Naive thymus-derived CD4-positive, alpha-beta T cell (primary cell): ENCODE measurements around the gene SLC13A5. TPM values are rescaled to one million over a fixed set of nuclear protein-coding genes. Genes with fewer than 3 reads are reported as not detected.

Experiments used
- ATAC-seq: fragments of 150-1000 bp; cut with Tn5 transposase; 2 replicates; pipeline ENCODE4 v1.10.0; 2021; ENCODE audit warnings: mild to moderate bottlenecking, moderate library complexity
- CTCF ChIA-PET: fragments of 350-600 bp; sonication (Branson Sonifier 250); formaldehyde crosslinking; loops from one replicate; lab custom pipeline; 2021; ENCODE audit warnings: antibody characterized with exemption; lab: Charles Lee
- POLR2A ChIA-PET: fragments of 350-600 bp; sonication (Branson Sonifier 250); formaldehyde crosslinking; loops from one replicate; lab custom pipeline; 2021; ENCODE audit warnings: antibody characterized with exemption, inconsistent platforms; lab: Charles Lee
- DNase-seq, 9 donors: peaks; one replicate each; pipeline versions ENCODE4 v3.0.0 to v3.0.0-alpha.2; 2020 to 2022; ENCODE audit warnings: mixed read lengths in 1 of 9
- H3K27ac ChIP-seq: one replicate; pipeline ENCODE4 v1.7.0; 2013; ENCODE audit warnings: mild to moderate bottlenecking, low read depth, low read length, moderate library complexity
- H3K27me3 ChIP-seq, 2 donors: one replicate each; pipeline ENCODE4 v1.7.0; 2013; ENCODE audit warnings: low read length in 2 of 2, mild to moderate bottlenecking in 2 of 2, moderate library complexity in 2 of 2; ENCODE audit not compliant: control insufficient read depth in 2 of 2, insufficient read depth in 2 of 2
- H3K36me3 ChIP-seq, 3 experiments: 1 replicate in 2 of 3; 2 replicates in 1 of 3; pipeline ENCODE4 v1.7.0; 2013; ENCODE audit warnings: low read length in 3 of 3, mild to moderate bottlenecking in 3 of 3, moderate library complexity in 1 of 3; ENCODE audit not compliant: insufficient read depth in 3 of 3, control insufficient read depth in 2 of 3
- H3K4me1 ChIP-seq, 2 donors: one replicate each; pipeline ENCODE4 v1.7.0; 2013; ENCODE audit warnings: low read length in 2 of 2, mild to moderate bottlenecking in 2 of 2, moderate library complexity in 1 of 2; ENCODE audit not compliant: control insufficient read depth in 2 of 2, insufficient read depth in 2 of 2
- H3K4me3 ChIP-seq: 2 replicates; pipeline ENCODE4 v1.7.0; 2013; ENCODE audit warnings: mild to moderate bottlenecking, low read length
- H3K9me3 ChIP-seq, 3 experiments: 1 replicate in 2 of 3; 2 replicates in 1 of 3; pipeline ENCODE4 v1.7.0; 2013; ENCODE audit warnings: low read length in 3 of 3; ENCODE audit not compliant: control insufficient read depth in 2 of 3
- H3K27ac Mint-ChIP-seq, 9 donors: one replicate each; pipeline ENCODE4 v1.8.0; 2020 to 2022; ENCODE audit warnings: mixed read lengths in 9 of 9, mild to moderate bottlenecking in 8 of 9, moderate library complexity in 5 of 9, inconsistent platforms in 2 of 9
- H3K27me3 Mint-ChIP-seq, 5 donors: one replicate each; pipeline ENCODE4 v1.8.0; 2021 to 2022; ENCODE audit warnings: mixed read lengths in 5 of 5, mild to moderate bottlenecking in 1 of 5
- H3K36me3 Mint-ChIP-seq, 5 donors: one replicate each; pipeline ENCODE4 v1.8.0; 2020 to 2022; ENCODE audit warnings: mixed read lengths in 5 of 5, mild to moderate bottlenecking in 3 of 5, inconsistent platforms in 1 of 5
- H3K4me1 Mint-ChIP-seq, 7 donors: one replicate each; pipeline ENCODE4 v1.8.0; 2020 to 2022; ENCODE audit warnings: mixed read lengths in 7 of 7, mild to moderate bottlenecking in 3 of 7, inconsistent platforms in 1 of 7
- H3K4me3 Mint-ChIP-seq, 10 donors: one replicate each; pipeline ENCODE4 v1.8.0; 2020 to 2022; ENCODE audit warnings: mild to moderate bottlenecking in 10 of 10, mixed read lengths in 10 of 10, moderate library complexity in 6 of 10, inconsistent platforms in 2 of 10
- H3K9me3 Mint-ChIP-seq, 11 donors: one replicate each; pipeline ENCODE4 v1.8.0; 2020 to 2022; ENCODE audit warnings: mixed read lengths in 11 of 11, mild to moderate bottlenecking in 4 of 11, inconsistent platforms in 1 of 11, moderate library complexity in 1 of 11
- intact Hi-C, 2 donors: fragments of 100-400 bp; cut with micrococcal nuclease; formaldehyde crosslinking; loops; one replicate each; pipeline ENCODE4 v1.15.1; 2023
- polyA plus RNA-seq, 2 donors: library from polyadenylated mRNA; unstranded; fragments of 300-500 nt; fragmentation: Illumina TruSeq; gene quantifications; one replicate each; pipeline ENCODE4 v1.2.3, GENCODE V29; 2021
- total RNA-seq, 6 experiments: library from RNA in 5 of 6; stranded (reverse) in 5 of 6; gene quantifications; 1 replicate in 5 of 6; 2 replicates in 1 of 6; pipeline ENCODE4 v1.2.3 and lab custom pipeline; 2021 to 2026

Gene SLC13A5
- total and polyA plus RNA-seq, 7 experiments from 2014 or later: not detected

DNA sequence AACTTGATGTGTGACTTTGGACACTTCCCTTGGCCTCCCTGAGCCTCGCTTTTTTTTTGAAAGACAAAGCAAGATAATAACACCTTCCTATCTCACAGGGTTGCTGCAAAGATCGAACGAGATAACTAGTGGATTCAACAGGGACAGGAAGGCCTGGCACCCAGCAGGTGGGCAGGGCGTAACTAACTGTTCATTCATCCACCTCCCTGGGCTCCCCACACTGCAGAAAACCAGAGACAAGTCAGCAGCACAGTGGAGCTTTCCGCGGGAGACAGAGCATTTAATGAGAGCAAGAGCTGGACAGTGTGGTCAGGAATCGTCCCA, 28.7 kb downstream of the SLC13A5 start:
- CTCF ChIA-PET: no interaction called here
- POLR2A ChIA-PET: no interaction called here
- Mint-ChIP-seq H3K4me3 (no peak overlapping the region), H3K4me1 (no peaks in the 10 kb centered on the region), H3K27me3 (peaks cover 26 to 55% (median 42%) of the 10 kb centered on the region in 5 donors), H3K27ac (no peak overlapping the region), H3K36me3 (peaks cover 0 to 8% (median 0%) of the 10 kb centered on the region in 5 donors), H3K9me3 (no peaks in the 10 kb centered on the region)
- Histone ChIP-seq H3K4me3 (no peak overlapping the region), H3K9me3 (no peaks in the 10 kb centered on the region), H3K27ac (no peak overlapping the region), H3K27me3 (peaks cover 0 to 2% of the 10 kb centered on the region in 2 donors), H3K36me3 (no peaks in the 10 kb centered on the region), H3K4me1 (no peaks in the 10 kb centered on the region)
- DNase-seq: no peak
- no peak for ATAC-seq
- intact Hi-C loops: no loop called here

DNA sequence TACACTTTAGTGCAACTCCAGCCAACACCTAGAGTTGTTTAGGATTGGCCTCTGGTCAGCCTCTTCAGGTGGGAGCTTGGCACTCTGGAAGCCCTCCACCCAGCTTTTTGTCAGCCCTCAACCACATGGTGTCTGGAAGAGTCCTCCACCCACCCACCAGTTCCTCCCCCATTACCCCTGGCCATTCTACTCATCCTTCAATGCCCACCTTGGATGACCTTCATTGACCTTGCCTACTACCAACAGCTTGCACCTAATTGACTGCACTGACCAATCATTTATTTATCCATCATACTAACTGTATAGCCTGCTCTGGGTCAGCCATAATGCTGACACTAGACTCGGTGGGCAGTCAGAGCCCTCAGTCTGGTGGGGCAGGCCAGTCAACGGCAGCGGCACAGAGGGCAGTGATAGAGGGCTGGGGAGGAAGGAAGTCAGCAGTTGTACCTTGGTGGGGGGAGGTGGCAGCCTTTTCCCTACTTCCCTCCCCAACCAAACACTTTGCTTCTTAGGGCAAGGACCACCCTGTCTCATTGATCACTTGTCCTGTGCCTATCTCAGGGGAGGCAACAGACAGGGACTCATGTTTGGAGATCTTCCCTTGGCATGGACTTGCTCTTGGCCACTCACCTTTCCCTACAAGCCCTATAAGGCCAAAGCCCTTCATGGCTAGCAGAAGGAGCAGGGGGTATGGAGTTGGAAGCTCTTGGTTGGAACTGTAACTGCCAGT, 29.3 kb downstream of the SLC13A5 start:
- ATAC-seq: no peak
- H3K9me3 Mint-ChIP-seq: no peaks in the 10 kb centered on the region
- DNase-seq: no peak
- CTCF ChIA-PET: no interaction called here
- peaks cover 0 to 8% (median 0%) of the 10 kb centered on the region in 5 donors for H3K36me3 Mint-ChIP-seq
- Histone ChIP-seq H3K4me1 (no peaks in the 10 kb centered on the region), H3K36me3 (no peaks in the 10 kb centered on the region), H3K27ac (no peak overlapping the region), H3K9me3 (no peaks in the 10 kb centered on the region), H3K27me3 (peaks cover 0 to 2% of the 10 kb centered on the region in 2 donors), H3K4me3 (no peak overlapping the region)
- POLR2A ChIA-PET: no interaction called here
- H3K4me1 Mint-ChIP-seq: no peaks in the 10 kb centered on the region
- intact Hi-C loops: no loop called here
- H3K4me3 Mint-ChIP-seq: no peak overlapping the region
- no peak overlapping the region for H3K27ac Mint-ChIP-seq
- H3K27me3 Mint-ChIP-seq: peaks cover 29 to 56% (median 42%) of the 10 kb centered on the region in 5 donors

DNA sequence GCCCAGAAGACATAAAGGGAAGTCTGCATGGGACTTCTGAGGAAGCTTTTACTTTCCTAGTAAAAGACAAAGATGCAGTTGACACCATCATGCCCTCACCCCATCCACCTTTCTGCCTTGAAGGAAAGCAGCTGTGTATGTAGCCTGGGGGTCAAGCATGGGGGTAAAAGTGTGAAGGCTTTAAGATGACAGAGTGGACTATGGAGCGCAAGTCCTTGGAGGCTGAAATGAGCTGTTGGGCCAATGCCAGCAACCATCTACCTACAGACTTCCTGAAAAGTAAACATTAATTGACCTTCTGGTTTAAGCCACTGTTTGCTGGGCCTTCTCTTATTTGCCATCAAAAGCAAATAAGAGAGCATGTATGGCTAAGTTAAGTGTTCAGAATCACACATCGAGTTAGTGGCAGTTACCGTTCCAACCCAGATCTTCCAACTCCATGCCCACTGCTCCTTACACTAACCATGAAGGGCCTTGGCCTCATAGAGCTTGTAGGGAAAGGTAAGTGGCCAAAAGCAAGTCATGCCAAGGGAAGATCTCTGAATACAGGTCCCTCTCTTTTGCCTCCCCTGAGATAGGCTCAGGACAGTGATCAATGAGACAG, 30.0 kb downstream of the SLC13A5 start:
- DNase-seq (no peak), ATAC-seq (no peak)
- Mint-ChIP-seq H3K4me3 (no peak overlapping the region), H3K27ac (no peak overlapping the region), H3K9me3 (no peaks in the 10 kb centered on the region), H3K36me3 (peaks cover 0 to 8% (median 0%) of the 10 kb centered on the region in 5 donors), H3K4me1 (peaks cover 0 to 4% (median 3%) of the 10 kb centered on the region in 7 donors), H3K27me3 (peaks cover 37 to 63% (median 47%) of the 10 kb centered on the region in 5 donors)
- no peaks in the 10 kb centered on the region for H3K9me3 ChIP-seq
- H3K4me1 ChIP-seq: peaks cover 0 to 1% of the 10 kb centered on the region in 2 donors
- no peak overlapping the region for H3K4me3 ChIP-seq
- intact Hi-C loops: no loop called here
- ChIA-PET CTCF (no interaction called here), POLR2A (no interaction called here)
- H3K27ac ChIP-seq: no peak overlapping the region
- H3K27me3 ChIP-seq: peaks cover 0 to 2% of the 10 kb centered on the region in 2 donors
- no peaks in the 10 kb centered on the region for H3K36me3 ChIP-seq

DNA sequence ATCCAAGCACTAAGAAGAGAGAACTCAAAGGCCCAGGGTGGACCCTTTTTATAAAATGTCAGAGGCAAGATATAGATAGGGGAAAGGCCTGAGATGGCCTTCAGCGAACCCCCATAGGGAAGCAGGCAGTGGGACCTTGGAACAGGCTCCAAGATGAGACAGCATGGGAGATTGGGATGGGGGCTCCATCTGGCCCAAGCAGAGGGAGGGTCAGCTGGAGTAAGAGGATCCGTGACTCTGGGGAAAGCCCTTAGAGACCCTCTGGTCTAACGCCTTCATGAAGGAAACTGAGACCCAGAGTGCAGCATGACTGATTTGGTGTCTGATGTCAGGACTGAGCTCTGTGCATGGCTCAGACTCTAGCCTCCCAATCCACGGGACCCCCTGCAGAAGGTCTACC, 30.8 kb downstream of the SLC13A5 start:
- no peak for DNase-seq
- Mint-ChIP-seq H3K27me3 (peaks cover 43 to 69% (median 45%) of the 10 kb centered on the region in 5 donors), H3K4me3 (no peak overlapping the region), H3K36me3 (peaks cover 0 to 8% (median 0%) of the 10 kb centered on the region in 5 donors), H3K4me1 (peaks cover 3 to 12% (median 8%) of the 10 kb centered on the region in 7 donors), H3K27ac (peak overlapping the region in 1 of 9 donors; percentile 32), H3K9me3 (no peaks in the 10 kb centered on the region)
- intact Hi-C loops: no loop called here
- Histone ChIP-seq H3K4me3 (no peak overlapping the region), H3K27me3 (peaks cover 0 to 2% of the 10 kb centered on the region in 2 donors), H3K36me3 (no peaks in the 10 kb centered on the region), H3K9me3 (no peaks in the 10 kb centered on the region), H3K4me1 (peaks cover 0 to 10% of the 10 kb centered on the region in 2 donors), H3K27ac (no peak overlapping the region)
- no peak for ATAC-seq
- CTCF ChIA-PET: no interaction called here
- POLR2A ChIA-PET: no interaction called here

DNA sequence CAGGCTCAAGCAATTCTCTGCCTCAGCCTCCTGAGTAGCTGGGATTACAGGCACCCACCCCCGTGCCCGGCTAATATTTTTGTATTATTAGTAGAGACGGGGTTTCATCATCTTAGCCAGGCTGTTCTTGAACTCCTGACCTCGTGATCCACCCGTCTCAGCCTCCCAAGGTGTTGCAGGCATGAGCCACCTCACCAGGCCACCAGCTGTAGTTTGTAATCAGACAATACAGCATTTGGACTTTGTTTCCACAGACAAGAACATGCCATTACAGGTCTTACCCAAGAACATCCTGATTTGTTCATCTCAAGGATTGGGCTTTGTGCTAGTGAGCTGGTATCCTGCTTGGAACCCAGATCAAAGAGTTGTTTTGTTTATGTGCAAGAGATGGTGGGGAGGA, 31.5 kb downstream of the SLC13A5 start:
- H3K27ac Mint-ChIP-seq: no peak overlapping the region
- ATAC-seq (no peak), DNase-seq (no peak)
- no peak overlapping the region for H3K4me3 Mint-ChIP-seq
- Histone ChIP-seq H3K27me3 (peaks cover 0 to 2% of the 10 kb centered on the region in 2 donors), H3K9me3 (no peaks in the 10 kb centered on the region), H3K27ac (no peak overlapping the region), H3K4me3 (no peak overlapping the region), H3K4me1 (peaks cover 0 to 12% of the 10 kb centered on the region in 2 donors), H3K36me3 (no peaks in the 10 kb centered on the region)
- peaks cover 0 to 8% (median 0%) of the 10 kb centered on the region in 5 donors for H3K36me3 Mint-ChIP-seq
- ChIA-PET POLR2A (no interaction called here), CTCF (no interaction called here)
- H3K4me1 Mint-ChIP-seq: peaks cover 3 to 12% (median 8%) of the 10 kb centered on the region in 7 donors
- H3K27me3 Mint-ChIP-seq: peaks cover 37 to 62% (median 44%) of the 10 kb centered on the region in 5 donors
- intact Hi-C loops: no loop called here
- no peaks in the 10 kb centered on the region for H3K9me3 Mint-ChIP-seq

DNA sequence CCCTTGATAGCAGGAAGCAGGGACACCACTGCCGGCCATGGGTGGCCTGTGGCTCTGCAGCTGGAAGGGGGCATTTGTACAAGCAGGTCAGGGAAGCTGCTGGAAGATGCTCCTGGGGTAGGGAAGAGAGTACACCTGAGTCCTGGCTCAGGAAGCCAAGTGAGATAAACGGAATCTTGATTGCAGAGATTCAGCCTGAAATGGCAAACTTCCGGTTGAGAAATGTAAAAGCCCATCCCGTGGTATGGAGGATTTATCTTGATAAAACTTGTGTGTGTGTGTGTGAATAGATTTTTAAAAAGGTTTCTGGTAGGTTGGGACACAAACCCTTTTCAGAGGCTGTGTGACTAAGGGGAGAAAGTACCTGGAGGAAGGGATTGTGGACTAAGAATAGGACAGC, 32.0 kb downstream of the SLC13A5 start:
- ATAC-seq (no peak), DNase-seq (no peak)
- Mint-ChIP-seq H3K27me3 (peaks cover 32 to 59% (median 44%) of the 10 kb centered on the region in 5 donors), H3K36me3 (peaks cover 0 to 8% (median 0%) of the 10 kb centered on the region in 5 donors), H3K27ac (no peak overlapping the region), H3K4me1 (peaks cover 3 to 12% (median 8%) of the 10 kb centered on the region in 7 donors), H3K4me3 (no peak overlapping the region), H3K9me3 (no peaks in the 10 kb centered on the region)
- peaks cover 0 to 12% of the 10 kb centered on the region in 2 donors for H3K4me1 ChIP-seq
- intact Hi-C loops: no loop called here
- no peaks in the 10 kb centered on the region for H3K36me3 ChIP-seq
- POLR2A ChIA-PET: no interaction called here
- H3K27me3 ChIP-seq: peaks cover 0 to 2% of the 10 kb centered on the region in 2 donors
- H3K27ac ChIP-seq: no peak overlapping the region
- no peaks in the 10 kb centered on the region for H3K9me3 ChIP-seq
- CTCF ChIA-PET: no interaction called here
- H3K4me3 ChIP-seq: no peak overlapping the region
